Astrocyte (in vitro differentiated cells and primary cell): ENCODE results near the gene PXN.

Source experiments
- CTCF ChIP-seq: IDR thresholded peaks from 2 replicates; pipeline ENCODE4 v1.5.1; 2011; ENCODE audit warnings: low read depth, mild to moderate bottlenecking, inconsistent platforms, low read length, moderate library complexity; ENCODE audit not compliant: insufficient read depth
- EZH2 ChIP-seq: IDR thresholded peaks from 2 replicates; pipeline ENCODE4 v1.6.1; 2012; ENCODE audit warnings: mild to moderate bottlenecking, low read length, inconsistent platforms; ENCODE audit not compliant: insufficient read depth

- no peak for TF ChIP-seq CTCF
- no peak for TF ChIP-seq EZH2
These were observed 28.0 kb downstream of the PXN start for GRCh38 chr12:120237360-120238171.
